GM10248 (cell line): ENCODE results near the gene TFR2.

ENCODE experiments used
- CTCF ChIA-PET: fragments of 300-600 bp; sonication (Branson Sonifier 250); formaldehyde crosslinking; extraction: SDS; loops from one replicate; lab custom pipeline; 2021; ENCODE audit warnings: antibody characterized with exemption; lab: Yijun Ruan, JAX
- POLR2A ChIA-PET: fragments of 350-650 bp; sonication (Branson Sonifier 250); formaldehyde crosslinking; extraction: SDS; loops from one replicate; lab custom pipeline; 2020; ENCODE audit warnings: antibody characterized with exemption; lab: Yijun Ruan, JAX
- DNase-seq: peaks from one replicate; pipeline ENCODE4 v3.0.0; 2012; ENCODE audit errors: extremely low spot score
- CTCF ChIP-seq: IDR thresholded peaks from 2 replicates; pipeline ENCODE4 v1.5.1; 2012; ENCODE audit warnings: mild to moderate bottlenecking, low read depth; ENCODE audit errors: extremely low read depth, missing control alignments, control extremely low read depth

TFR2 gene

GRCh38 chr7:100679129-100679926 lies 38.0 kb upstream of the TFR2 start:
- no peak for DNase-seq
- TF ChIP-seq CTCF, result no peak
- POLR2A ChIA-PET, result no interaction called here
- CTCF ChIA-PET, result interaction anchor here (2.8 to 8.9 kb wide), 2 partner anchors 12 to 26 kb away, joined by 14 to 106 read pairs; partner anchors contain the start of gene POP7

DNA sequence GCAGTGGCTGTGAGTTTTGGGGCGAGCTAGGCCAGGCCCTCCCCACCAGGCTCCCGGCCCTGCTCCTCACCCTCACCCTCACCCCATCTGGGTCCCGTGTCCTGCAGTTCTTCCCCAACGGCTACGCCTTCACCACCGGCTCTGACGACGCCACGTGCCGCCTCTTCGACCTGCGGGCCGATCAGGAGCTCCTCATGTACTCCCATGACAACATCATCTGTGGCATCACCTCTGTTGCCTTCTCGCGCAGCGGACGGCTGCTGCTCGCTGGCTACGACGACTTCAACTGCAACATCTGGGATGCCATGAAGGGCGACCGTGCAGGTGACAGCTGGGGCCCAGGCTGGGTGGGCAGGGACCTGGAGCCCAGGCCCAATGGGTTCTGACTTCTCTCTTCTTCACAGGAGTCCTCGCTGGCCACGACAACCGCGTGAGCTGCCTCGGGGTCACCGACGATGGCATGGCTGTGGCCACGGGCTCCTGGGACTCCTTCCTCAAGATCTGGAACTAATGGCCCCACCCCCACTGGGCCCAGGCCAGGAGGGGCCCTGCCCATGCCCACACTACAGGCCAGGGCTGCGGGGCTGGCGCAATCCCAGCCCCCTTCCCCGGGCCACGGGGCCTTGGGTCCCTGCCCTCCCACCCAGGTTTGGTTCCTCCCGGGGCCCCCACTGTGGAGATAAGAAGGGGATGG lies 37.1 kb upstream of the TFR2 start:
- ChIA-PET CTCF (interaction anchor here (1.1 to 8.9 kb wide), 4 partner anchors 13 to 50 kb away, joined by 3 to 106 read pairs (median 10); partner anchors contain the start of gene POP7), POLR2A (no interaction called here)
- no peak for TF ChIP-seq CTCF
- DNase-seq, result no peak

GRCh38 chr7:100677308-100678267 lies 36.2 kb upstream of the TFR2 start:
- no peak for DNase-seq
- POLR2A ChIA-PET, result interaction anchor here (0.8 kb wide), 1 partner anchor 241 kb away, joined by 3 read pairs; the partner anchor contains the start of gene PPP1R35
- no peak for TF ChIP-seq CTCF
- CTCF ChIA-PET, result interaction anchor here (0.6 to 8.9 kb wide), 6 partner anchors 14 to 1166 kb away, joined by 3 to 106 read pairs (median 4); partner anchors contain the start of gene POP7

DNA sequence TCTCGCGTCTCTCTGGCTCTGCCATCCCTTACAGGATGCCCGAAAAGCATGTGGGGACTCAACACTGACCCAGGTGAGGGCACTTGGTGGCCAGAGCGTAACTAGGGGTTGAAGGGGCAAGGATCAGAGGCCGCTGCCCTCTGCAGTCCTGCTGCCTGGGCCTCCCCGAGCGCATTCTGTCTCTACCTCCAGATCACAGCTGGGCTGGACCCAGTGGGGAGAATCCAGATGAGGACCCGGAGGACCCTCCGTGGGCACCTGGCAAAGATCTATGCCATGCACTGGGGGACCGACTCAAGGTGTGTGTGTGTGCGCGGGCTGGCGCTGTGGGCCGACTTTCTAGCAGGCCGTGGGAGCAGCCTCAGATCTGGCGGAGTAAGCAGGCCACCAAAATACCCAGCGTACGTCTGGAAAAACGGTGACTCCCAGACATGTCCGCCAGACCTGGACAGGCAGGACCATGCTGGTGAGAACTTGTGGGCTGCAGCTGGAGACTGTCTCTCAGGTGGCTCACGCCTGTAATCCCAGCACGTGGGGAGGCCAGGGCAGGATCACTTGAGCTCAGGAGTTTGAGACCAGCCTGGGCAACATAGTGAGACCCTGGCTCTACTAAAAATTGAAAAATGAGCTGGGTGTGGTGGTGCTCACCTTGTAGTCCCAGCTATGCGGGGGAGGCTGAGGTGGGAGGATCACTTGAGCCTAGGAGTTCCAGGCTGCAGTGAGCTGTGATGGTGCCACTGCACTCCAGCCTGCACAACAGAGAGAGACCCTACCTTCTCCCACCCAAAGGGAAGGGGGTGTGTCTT lies 35.4 kb upstream of the TFR2 start:
- CTCF ChIA-PET, result interaction anchor here (0.6 to 8.9 kb wide), 5 partner anchors 14 to 1165 kb away, joined by 3 to 106 read pairs (median 4); partner anchors contain the start of gene POP7
- no peak for DNase-seq
- POLR2A ChIA-PET, result interaction anchor here (0.8 kb wide), 1 partner anchor 240 kb away, joined by 3 read pairs; the partner anchor contains the start of gene PPP1R35
- no peak for TF ChIP-seq CTCF

DNA sequence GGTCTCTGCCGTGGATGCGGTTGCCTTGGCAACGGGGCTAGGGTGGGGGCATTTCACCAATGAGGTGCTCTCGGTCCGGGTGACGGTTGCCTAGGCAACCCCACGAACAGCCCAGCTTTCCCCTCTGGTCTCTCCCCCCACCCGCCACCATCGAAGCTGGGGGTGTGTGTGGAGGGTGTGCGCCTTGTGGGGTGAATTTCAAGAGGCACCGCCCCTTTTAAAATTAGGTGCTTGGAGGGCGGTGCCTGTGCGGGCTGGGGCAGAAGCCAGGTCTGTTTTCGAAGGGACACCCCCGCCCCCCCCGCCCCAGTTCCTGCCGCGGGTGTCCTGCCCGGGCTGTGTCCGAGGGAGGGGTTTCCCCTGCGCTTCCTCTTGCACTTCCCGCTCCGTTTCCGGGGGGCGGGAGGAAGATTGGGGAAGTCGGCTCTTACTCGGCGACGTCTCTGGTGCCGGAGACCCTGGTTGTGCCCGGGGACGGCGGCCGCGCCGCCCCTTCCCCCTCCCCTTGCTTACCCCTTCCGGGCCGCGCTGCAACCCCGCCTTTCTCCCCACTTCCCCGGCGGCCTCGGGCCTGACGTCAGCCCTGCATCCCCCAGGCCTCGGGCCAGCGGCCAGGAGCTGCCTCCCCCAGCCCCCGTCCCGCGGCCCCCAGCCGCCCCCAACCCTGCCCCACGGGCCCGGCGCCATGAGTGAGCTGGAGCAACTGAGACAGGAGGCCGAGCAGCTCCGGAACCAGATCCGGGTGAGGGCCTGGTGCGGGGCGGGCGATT lies 34.4 kb upstream of the TFR2 start:
- CTCF ChIA-PET, result interaction anchor here (1.8 to 8.9 kb wide), 3 partner anchors 15 to 30 kb away, joined by 10 to 106 read pairs (median 16); partner anchors contain the start of gene POP7
- no peak for TF ChIP-seq CTCF
- POLR2A ChIA-PET, result no interaction called here
- DNase-seq, result peak; percentile 83
